ENCODE measurements around the gene TMEM170B.
A peak's percentile ranks its signal among the peaks of the same experiment; 100 is the strongest.

Gene TMEM170B, protein sequence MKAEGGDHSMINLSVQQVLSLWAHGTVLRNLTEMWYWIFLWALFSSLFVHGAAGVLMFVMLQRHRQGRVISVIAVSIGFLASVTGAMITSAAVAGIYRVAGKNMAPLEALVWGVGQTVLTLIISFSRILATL

DNA sequence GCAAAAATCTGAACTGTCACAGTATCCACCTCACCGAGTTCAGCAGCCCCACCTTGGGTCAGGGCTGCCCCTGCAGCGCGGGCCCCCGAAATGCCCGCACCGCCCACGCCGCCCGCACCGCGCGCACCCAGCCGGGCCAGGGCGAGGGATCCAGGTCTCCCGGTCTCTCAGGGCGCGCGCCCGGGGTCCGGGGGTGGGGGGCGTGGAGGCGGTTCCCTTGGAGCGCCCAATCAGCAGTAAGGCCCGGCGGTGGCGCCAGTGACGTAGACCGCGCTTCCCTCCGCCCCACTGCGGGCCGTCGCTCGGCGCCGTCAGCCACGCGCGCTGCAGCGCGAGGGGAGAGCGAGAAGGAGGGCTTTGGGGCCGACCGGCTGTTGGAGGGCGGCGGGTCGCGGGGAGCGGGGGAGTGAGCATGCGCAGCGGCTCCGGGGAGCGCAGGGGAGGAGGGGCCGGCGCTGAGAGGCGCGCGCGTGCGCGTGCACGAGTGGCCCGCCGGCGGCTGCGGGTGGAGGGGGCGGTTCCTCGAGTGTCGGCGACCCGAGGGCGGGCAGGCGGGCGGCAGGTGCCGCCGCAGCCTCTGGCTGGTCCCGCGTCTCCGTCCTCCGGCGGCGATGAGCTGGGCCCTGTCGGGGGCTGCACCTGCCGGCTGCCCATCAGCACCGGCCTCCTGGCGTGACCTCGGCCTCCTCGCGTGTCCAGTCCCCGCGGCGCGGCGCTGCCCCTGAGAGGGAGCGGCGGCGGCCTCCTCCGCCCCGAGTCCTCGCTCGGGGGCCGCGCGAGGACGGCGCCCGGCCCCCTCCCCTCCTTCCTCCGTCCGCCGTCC, at the start of gene TMEM170B:
Gene TMEM170B, plus strand, starts transcription at position 521 of the 823 bp plus-strand sequence. CDS start 529 bp downstream, outside the sequence.
- peak; percentile 97 for DNase-seq

DNA sequence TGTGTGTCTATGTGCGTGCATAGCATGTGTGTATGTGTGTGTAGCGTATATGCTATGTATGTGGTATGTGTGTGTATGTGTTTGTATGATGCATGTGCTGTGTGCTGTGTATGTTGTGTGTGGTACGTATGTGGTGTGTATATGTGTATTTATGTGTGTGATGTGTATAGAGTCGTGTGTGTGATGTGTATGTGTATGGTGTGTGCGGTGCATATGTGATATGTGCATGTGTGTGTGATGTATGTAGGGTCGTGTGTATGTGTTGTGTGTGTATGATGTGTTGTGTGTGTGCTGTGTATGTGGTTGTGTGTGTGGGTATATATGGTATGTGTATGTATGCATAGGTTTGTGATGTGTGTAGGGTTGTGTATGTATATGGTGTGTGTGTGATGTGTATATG, 46.6 kb upstream of the TMEM170B start:
- DNase-seq = no peak

DNA sequence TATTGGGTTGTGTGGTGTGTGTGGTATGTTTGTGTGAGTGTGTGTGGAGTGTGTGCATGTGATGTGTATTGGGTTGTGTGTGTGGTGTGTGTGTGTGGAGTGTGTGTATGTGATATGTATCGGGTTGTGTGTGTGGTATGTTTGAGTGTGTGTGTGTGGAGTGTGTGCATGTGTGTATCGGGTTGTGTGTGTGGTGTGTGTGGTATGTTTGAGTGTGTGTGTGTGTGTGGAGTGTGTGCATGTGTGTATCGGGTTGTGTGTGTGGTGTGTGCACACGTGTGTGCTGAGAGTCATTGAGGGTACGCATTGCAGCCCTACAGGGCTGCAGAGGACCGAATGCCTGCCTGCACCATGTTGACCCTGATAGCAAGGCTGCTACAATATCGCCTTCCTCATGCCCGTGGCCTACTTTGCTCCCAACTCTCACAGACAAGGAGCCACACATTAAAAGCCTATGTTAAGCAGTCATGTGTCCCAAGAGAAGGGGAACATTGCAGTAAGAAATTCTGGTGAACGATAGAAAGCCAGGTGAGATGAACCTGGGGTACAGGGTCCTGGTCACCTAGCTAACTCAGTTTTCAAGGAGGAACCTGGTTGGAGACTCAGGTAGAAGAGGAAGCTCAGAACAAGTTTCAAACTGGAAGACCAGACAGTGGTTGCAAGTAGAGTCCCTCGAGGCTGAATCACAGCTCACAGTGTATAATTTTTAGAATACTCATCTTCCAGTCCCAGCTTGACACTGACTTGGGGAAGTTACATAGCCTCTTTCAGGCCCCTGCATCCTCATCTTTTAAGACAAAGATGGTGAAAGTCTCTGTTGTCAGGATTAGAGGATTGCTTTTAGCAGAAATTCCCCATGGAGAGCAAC, 45.7 kb upstream of the TMEM170B start:
- no peak for DNase-seq

DNA sequence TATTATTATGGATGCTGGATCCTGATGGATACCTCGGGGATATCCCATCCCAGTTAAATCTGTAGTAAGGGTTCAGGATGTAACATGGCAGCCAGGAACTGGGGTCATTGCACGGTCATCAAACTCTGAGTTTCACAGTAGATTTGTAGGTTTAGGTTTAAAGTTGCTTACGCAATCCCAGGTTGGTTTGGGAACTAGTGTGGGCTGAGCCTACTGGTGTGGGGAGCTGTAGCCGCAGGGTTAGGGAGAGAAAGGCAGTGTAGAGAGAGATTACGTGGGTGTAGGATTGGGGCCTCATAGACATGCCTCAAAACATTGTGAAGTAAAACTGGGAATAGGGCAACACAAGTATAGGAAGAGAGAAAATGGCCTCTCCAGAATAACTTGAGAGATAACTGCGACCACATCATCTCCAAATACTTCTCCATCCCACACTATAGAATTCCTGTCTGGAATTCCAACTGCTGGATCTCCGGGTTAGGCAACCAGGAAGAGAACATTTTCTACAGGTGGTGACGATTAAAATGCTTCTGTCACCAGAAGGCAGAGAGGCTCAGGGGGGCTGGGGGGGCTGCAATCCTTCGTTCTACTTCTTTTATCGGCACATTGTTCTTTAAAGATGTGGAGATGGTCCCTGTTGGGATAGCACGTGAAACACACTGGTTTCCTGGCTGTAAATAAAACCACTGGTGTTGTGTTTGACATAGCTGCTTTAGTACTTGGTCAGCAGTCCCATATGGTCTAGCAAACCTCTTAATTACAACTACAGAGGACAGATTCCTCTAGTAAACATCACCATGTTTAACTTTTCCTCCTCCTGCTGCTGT, 44.9 kb upstream of the TMEM170B start:
- DNase-seq = no peak

DNA sequence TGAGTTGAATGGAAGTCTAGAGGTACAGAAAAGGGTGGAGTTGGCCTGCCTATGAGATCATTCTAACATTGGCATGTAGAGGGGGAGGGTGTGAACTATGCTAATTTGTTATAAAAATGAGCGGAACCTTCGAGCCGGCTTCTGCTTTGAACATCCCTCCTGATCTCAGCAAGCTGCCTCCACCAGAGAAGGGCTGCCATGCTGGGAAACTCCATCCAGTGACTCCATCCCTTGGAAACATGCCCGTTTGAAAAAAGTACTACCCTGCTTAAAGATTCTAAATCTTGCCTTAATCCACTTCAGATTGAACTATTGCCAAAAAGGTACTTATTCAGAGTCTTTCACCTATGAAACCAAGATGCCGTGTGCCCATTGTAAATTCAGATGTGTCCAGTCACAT, 43.6 kb upstream of the TMEM170B start:
- no peak for DNase-seq

DNA sequence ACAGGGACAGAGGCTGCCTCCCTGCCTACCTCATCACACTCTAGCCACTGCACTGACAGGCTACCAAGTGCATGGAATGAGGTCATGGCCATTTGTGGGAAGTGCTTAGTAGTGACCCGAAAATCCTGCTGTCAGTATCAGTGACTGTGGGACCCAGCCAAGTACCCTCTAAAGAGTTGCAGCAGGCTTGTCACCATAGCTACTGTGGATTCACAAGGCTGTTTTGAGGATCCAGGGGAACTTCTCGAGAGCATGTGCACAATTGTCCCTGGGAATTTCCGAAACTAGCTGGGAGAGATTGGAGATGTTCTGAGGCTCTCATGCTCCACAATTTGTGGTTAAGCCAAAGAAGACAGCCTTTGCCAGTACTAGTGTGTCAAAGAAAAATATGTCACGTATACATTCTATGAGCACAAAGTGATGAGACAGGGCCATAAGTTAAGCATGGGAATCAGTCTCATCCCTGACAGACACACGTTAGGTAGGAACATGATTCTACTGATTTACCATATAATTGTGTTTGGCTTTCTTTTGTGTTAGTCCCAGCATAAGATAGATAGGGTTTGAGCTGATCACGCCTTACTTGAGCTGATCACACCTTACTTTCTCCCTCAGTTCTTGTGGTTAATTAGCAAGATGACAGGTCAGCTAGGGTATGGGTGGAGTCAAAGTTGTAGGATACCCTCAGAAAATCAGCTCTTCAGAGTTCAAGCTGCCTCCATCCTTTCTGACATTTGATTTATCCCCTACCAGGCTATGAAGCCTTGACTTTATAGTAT, 42.6 kb upstream of the TMEM170B start:
- DNase-seq = peak; percentile 63

DNA sequence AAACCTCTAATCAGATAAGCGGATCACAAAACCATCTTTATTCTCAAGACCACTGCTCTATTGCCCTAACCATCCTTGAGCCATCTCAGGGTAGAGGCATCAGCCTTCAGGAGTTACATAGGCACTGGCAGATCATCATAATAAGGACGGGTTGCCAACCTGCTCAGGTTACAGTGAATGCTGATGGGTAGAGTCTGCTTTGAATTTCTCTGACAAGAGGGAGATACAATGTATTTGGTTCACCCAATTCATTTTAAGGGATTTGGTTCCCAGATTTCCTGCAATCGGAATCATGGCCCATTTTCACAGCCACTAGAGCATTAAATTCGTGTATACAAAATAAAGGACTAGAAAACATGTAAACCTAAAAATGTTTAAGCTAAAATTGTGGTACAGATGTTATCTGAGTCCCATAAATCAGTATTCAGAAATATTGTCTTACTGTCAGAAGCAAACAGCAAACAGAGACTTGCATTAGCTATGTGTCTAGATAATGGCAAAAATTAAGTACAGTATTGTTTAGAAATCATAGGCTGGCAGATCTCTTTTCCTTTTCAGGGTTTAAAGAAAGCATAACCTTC, 41.9 kb upstream of the TMEM170B start:
- DNase-seq = no peak

DNA sequence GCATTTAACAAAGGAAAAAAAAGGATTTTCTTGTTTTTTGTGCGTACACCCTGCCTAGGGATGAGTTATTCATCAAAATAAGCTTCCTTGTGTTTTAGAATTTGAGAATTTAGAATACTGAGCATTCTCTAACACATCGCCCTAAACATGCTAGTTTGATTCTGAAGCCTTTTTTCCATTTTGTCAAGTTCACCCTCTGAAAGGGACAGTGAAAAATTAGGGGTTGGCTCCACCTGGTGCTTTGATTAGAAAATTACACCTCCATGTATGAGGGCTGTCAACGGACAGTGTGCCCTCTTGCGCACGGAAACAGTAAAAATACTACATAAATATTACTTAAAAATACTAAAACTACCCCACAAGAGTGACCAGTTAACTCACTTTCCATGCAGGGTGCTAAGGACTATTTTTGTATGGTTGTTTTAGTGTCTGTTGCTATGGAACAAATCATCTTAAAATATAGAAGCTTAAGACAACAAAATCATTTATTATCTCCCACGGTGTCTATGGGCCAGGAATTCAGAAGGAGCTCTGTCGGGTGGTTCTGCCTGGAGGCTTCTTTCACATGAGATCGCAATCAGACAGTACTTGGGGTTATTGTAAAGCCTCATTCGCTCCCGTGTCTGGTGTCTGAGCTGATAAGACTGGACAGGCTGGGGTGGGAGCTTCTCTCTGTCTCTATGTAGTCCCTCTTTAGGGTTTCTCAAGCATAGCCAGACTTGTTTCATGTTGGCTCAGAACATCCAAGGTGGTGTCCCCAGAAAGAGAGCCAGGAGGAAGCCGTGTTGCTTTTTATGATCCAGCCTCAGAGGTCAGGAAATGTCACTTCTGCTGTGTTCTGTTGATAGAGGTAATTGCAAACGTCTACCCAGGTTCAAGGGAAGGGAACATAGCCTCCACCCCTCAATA, 41.1 kb upstream of the TMEM170B start:
- peak; percentile 85 for DNase-seq

DNA sequence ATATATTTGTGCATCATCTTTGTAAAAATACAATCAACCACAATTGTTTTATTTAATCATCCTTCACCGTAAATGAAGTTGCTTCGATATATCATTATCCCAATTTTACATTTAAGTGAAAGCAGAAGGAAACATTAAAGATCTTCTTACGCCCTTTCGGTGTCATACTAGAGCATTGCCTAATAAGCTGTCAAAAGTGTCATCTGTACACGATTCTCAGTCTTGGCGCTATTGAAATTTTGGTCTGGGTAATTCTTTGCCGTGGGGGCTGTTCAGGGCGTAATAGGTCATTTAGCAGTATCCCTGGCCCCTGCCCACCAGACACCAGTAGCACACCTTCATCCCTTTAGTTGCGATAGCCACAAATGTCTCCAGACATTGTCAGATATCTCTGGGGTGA, 40.4 kb upstream of the TMEM170B start:
- peak; percentile 65 for DNase-seq

DNA sequence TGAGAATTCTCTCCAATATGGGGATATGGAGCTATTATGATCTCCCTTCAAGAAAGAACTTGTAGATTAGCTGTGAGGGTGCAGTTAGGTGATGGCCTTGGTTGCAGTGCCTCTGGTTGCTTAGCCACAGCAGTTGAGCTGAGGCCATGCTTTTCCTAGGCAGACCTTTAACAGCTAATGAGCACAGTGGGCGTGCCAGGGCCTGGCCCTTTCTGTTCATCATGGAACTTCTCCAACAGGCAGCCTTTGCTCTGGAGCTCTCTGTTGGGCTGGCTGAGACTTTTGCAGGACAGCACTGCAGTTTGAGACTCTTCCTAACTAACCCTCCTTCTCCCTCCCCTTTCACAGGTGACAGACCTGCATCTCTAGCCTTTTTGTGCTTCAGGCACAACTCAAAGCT, 39.7 kb upstream of the TMEM170B start:
- no peak for DNase-seq

DNA sequence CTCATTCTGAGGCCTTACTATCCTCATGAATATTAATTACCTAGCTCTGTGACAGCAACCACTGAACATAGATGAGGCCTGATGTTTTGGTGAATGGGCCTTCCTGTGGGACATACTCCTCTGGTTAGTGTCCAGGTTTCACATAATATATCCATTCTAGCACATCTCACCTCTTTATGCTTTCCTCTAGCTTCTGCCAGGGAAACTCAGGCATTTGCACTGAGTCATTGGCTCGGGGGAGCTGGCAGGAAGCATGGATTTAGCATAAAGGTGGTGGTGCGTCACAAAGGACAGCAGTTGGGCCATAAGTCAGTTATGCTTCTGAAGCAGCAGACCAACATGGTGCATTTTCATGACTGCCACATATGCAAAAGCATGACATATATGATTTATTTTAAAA, 37.5 kb upstream of the TMEM170B start:
- no peak for DNase-seq

DNA sequence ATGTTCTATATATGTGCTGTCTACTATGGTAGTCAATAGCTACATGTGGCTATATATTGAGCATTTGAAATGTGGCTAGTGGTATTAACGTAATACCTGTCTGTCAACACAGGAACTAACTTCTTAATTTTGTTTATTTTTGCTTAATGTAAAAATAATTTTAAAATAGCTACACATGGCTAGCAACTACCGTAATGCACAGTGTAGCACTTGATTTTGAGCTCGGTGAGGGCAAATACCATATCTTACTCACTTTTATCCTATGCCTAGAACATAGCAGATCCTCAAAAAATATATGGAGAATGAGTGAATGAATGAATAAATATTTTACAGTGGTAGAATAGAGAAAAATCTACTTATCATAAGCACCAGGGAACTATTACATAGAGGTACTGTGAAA, 28.1 kb upstream of the TMEM170B start:
- no peak for DNase-seq

DNA sequence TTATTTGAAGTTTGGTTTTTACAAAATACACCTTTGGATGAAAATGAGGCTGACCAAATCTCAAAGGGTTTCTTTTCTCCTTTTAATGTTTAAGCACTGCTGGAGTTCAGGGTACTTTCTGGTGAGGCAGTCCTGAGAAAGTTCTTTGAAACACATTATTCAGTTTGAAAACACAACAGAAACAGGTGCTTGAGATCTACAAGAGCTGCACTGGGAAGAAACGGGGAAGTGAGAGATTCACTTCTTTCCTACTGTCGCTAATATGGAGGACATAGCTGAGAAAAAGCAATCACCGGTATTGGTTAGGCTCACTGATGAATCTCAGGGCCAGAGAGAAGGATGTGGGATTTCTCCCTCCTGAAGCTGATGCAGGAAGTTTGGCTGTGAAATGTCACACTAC, 22.9 kb upstream of the TMEM170B start:
- no peak for DNase-seq

DNA sequence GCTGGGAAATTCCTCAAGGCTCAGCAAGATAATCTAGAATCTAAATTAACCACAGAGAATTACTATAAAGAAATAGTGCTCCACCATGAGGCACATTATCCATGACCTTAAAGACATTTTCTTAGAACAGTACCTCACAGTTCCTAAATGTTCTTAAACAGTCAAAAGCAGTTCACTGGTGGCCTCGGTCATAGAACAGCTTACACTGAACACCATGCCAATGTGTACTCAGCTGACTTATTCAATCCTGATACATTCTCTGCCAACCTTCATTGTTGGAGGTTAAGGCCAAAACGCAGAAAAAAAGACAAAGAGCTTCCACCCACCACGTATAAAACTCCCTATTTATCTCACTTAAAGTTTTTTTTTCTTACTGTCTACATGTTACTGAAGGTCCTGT, 21.8 kb upstream of the TMEM170B start:
- no peak for DNase-seq

DNA sequence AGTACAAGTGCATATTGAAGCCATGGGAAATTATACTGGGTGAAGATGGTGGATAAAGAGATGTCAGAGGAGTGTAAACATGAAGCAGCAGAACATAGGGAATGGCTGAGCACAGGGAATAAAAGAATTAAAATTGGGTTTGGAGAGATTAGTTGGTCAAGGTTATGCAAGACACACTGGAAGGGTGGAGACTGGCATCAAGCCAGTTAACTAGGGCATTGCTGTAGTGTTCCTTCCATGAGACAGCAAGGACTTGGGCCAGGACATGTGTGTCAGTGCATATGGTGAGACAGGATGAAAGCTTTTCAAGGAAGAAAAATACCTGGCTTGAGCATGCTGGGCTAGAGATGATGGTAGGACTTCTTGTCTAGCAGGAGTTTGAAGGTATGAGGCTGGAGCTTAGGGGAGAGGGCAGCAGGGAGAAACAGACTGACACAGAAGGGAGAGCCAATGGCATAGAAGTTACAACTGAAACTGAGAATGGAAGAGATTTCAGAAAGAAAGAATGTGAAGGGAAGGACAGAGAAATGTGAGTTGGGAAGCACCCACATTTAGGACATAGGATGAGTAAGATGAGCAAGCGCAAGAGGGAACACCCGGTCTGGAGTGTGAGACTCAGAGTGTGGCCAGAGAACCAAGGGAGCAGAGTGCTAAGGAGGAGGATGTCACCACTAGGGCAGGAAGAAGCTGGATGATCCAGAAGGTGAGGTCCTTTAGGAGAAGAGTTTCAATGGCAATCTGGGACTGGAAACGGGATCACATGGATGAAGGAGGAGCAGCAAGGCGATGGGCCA, 14.5 kb upstream of the TMEM170B start:
- DNase-seq = peak; percentile 50

DNA sequence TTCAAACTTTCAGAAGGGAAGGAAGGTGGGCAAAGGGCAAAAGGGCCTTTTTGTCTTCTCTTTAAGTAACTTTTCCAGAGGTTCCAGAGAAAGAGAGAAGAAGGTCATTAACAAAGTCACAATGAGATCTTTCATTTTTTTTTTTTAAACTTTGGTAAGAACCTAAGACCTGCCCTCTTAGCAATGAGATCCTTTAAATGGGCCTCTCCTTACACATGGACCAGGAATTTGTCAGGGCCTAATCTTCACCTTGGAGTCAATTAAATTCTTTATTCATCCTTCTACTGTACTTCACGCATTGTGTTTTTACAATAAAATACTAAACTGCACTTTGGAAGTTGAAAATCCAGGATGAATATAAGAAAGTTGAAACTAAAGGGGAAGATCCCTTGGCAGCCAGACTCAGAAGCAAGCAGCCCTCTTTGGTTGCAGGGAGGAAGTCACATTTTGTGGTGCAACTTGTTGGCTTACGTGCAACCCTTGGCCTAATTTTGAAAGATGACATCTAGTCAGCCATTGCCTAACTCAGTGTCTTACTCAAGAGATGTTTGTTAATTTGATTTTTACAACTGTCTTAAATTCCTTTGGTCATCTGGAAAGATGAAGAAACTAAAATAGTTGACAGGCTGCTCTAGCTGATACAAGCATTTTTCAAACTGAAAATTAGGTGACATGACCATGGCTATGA, 11.9 kb upstream of the TMEM170B start:
- DNase-seq = peak; percentile 95

DNA sequence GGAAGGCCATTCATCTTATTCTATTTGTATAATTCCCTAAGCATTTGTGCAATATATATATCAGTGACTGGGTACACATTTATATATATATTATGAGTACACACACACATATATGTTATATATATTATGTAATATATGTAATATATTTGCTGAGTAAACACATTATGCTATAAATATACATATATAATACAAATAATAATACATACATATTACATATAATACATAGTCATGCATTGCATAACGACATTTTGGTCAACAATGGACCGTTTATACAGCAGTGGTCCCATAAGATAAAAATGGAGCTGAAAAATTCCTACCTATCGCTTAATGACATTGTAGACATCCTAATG, 11.4 kb upstream of the TMEM170B start:
- no peak for DNase-seq

DNA sequence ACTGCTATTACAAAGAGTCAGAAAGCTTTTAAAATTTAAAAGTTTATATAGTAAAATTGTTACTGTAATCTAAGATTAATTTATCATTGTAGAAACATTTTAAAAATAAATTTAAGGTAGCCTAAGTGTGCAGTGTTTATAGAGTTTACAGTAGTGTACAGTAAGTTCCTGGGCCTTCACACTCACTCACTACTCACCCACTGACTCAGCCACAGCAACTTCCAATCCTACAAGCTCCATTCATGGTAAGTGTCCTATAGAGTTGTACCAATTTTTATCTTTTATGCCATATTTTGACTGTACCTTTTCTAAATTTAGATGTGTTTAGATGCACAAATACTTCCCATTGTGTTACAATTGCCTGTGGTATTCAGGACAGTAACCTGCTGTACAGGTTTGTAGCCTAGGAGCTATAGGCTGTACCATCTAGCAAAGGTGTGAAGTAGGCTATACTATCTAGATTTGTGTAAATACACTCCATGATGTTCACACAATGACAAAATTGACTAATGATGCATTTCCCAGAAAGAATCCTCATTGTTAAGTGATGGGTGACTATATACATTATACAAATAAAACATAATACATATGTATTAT, 10.2 kb upstream of the TMEM170B start:
- DNase-seq = no peak

DNA sequence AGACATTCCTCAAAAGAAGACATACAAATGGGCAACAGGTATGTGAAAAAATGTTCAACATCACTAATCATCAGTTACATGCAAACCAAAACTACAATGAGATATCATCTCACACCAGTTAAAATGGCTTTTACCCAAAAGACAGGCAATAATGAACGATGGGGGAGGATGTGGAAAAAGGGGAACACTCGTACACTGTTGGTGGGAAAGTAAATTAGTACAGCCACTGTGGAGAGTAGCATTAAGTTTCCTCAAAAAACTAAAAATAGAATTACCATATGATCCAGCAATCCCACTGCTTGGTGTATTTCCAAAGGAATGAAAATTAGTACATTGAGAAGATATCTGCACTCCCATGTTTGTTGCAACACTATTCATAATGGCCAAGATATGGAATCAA, 8.6 kb upstream of the TMEM170B start:
- DNase-seq = no peak

Measured in suppressor macrophage treated with lipopolysaccharide for 4 hours (primary cell).